Measurements from ENCODE around the gene TSPAN17. TPM values are rescaled to one million over a fixed set of nuclear protein-coding genes. Genes with fewer than 3 reads are reported as not detected.

The TSPAN17 gene
- polyA plus RNA-seq, 1 experiment, result 40.9 TPM

- TF ChIP-seq CTCF (IDR thresholded peaks at IDR 0.05; ENCODE audit: low read depth, low read length), result no peak
- ChIA-PET POLR2A (interaction anchor here (1.7 kb wide), 1 partner anchor 18 kb away, joined by 9 read pairs; the partner anchor contains the start of gene TSPAN17), CTCF (interaction anchor here (1.9 kb wide), 1 partner anchor 31 kb away, joined by 6 read pairs; no protein-coding TSS in a partner anchor)
- peaks cover 65% of the 10 kb centered on the region for H3K27me3 ChIP-seq (ENCODE audit: control insufficient read depth, insufficient read depth, low read length)
- no peak overlapping the region for H3K4me3 ChIP-seq (ENCODE audit: low read depth, low read length)
- H3K27ac ChIP-seq (ENCODE audit: low read depth, low read length), result no peak overlapping the region
- DNase-seq (ENCODE audit: low read depth, low spot score), result no peak
- H3K9me3 ChIP-seq (ENCODE audit: control insufficient read depth, insufficient read depth, low read length), result no peaks in the 10 kb centered on the region
Measured at GRCh38 chr5:176629317-176629852, 17.9 kb upstream of the TSPAN17 start.

- DNase-seq (ENCODE audit: low read depth, low spot score), result no peak
- ChIA-PET CTCF (interaction anchor here (0.7 to 1.9 kb wide), 6 partner anchors 11 to 213 kb away, joined by 3 to 10 read pairs (median 6); partner anchors contain the start of genes CLTB and TSPAN17), POLR2A (interaction anchor here (0.7 to 1.7 kb wide), 3 partner anchors 8 to 93 kb away, joined by 3 to 9 read pairs (median 5); partner anchors contain the start of genes RNF44 and TSPAN17)
- H3K27me3 ChIP-seq (ENCODE audit: control insufficient read depth, insufficient read depth, low read length), result peaks cover 64% of the 10 kb centered on the region
- H3K9me3 ChIP-seq (ENCODE audit: control insufficient read depth, insufficient read depth, low read length), result no peaks in the 10 kb centered on the region
- H3K4me3 ChIP-seq (ENCODE audit: low read depth, low read length), result peak within 1 kb of the TSS; percentile 56
- H3K27ac ChIP-seq (ENCODE audit: low read depth, low read length), result no peak within 1 kb of the TSS
- TF ChIP-seq CTCF (IDR thresholded peaks at IDR 0.05; ENCODE audit: low read depth, low read length), result no peak
Measured at GRCh38 chr5:176629853-176630680, 17.2 kb upstream of the TSPAN17 start, which contains the start of the genes EIF4E1B and SNCB. Gene EIF4E1B, plus strand, starts transcription at chr5:176630675. Its CDS starts 12,113 bp downstream, at chr5:176642788. Gene SNCB, minus strand, starts transcription at chr5:176630534. Its CDS starts 880 bp downstream, at chr5:176629654.

GRCh38 chr5:176630681-176631222, 16.5 kb upstream of the TSPAN17 start:
- Histone ChIP-seq H3K4me3 (ENCODE audit: low read depth, low read length) (peak overlapping the region; percentile 56), H3K9me3 (ENCODE audit: control insufficient read depth, insufficient read depth, low read length) (peaks cover 5% of the 10 kb centered on the region; the same call in 1 of the 2 replicates), H3K27me3 (ENCODE audit: control insufficient read depth, insufficient read depth, low read length) (peaks cover 68% of the 10 kb centered on the region), H3K27ac (ENCODE audit: low read depth, low read length) (no peak overlapping the region)
- DNase-seq (ENCODE audit: low read depth, low spot score), result no peak
- ChIA-PET POLR2A (interaction anchor here (0.6 to 1.7 kb wide), 4 partner anchors 9 to 95 kb away, joined by 3 to 9 read pairs (median 4); partner anchors contain the start of genes RNF44 and TSPAN17), CTCF (interaction anchor here (0.7 to 1.9 kb wide), 5 partner anchors 12 to 214 kb away, joined by 3 to 10 read pairs (median 5); partner anchors contain the start of genes CLTB and TSPAN17)
- TF ChIP-seq CTCF (IDR thresholded peaks at IDR 0.05; ENCODE audit: low read depth, low read length), result no peak

GRCh38 chr5:176631383-176632200, 15.7 kb upstream of the TSPAN17 start:
- POLR2A ChIA-PET, result interaction anchor here (0.7 kb wide), 1 partner anchor 21 kb away, joined by 4 read pairs; no protein-coding TSS in a partner anchor
- CTCF ChIA-PET, result interaction anchor here (0.9 to 1.9 kb wide), 3 partner anchors 30 to 59 kb away, joined by 4 to 10 read pairs (median 6); no protein-coding TSS in a partner anchor
- no peak for DNase-seq (ENCODE audit: low read depth, low spot score)
- H3K27me3 ChIP-seq (ENCODE audit: control insufficient read depth, insufficient read depth, low read length), result peaks cover 63% of the 10 kb centered on the region
- H3K27ac ChIP-seq (ENCODE audit: low read depth, low read length), result no peak overlapping the region
- TF ChIP-seq CTCF (IDR thresholded peaks at IDR 0.05; ENCODE audit: low read depth, low read length), result no peak
- no peak overlapping the region for H3K4me3 ChIP-seq (ENCODE audit: low read depth, low read length)
- peaks cover 5% of the 10 kb centered on the region; the same call in 1 of the 2 replicates for H3K9me3 ChIP-seq (ENCODE audit: control insufficient read depth, insufficient read depth, low read length)

Data from AG04450 (cell line).